K562 (cell line): ENCODE measurements around the gene SRF. TPM values are rescaled to one million over a fixed set of nuclear protein-coding genes. Genes with fewer than 3 reads are reported as not detected.
A peak's percentile ranks its signal among the peaks of the same experiment; 100 is the strongest.

ENCODE experiments used
- CCNT2 ChIP-seq: IDR thresholded peaks from 2 replicates; pipeline ENCODE4 v1.6.1; 2011; ENCODE audit warnings: borderline replicate concordance, low read depth, mild to moderate bottlenecking, moderate library complexity, mixed read lengths, low read length; ENCODE audit not compliant: insufficient read length; ENCODE audit errors: extremely low read depth
- CXXC5 ChIP-seq: fragments of 250-450 bp; sonication (Bioruptor Pico); IDR thresholded peaks from 2 replicates; pipeline ENCODE4 v1.8.0; 2022; ENCODE audit warnings: inconsistent platforms, mild to moderate bottlenecking, moderate library complexity
- HCFC1 ChIP-seq: IDR thresholded peaks from 2 replicates; pipeline ENCODE4 v1.6.1; 2012; ENCODE audit warnings: low read depth, low read length, improper control_type of control experiment
- HDAC1 ChIP-seq, 2 experiments: fragments of 450-650 bp; IDR thresholded peaks; 2 replicates each; pipeline ENCODE4 v1.6.1; 2016 to 2017; ENCODE audit warnings: inconsistent platforms in 1 of 2, mild to moderate bottlenecking in 1 of 2, moderate library complexity in 1 of 2
- NR3C1 ChIP-seq: sonication (generic); formaldehyde crosslinking; IDR thresholded peaks from 2 replicates; pipeline ENCODE4 v1.8.1; 2022; ENCODE audit warnings: missing genetic modification reagents
- RBM34 ChIP-seq: fragments of 200-400 bp; formaldehyde crosslinking; IDR thresholded peaks from 2 replicates; pipeline ENCODE4 v1.6.1; 2018; ENCODE audit warnings: low read length, borderline replicate concordance; ENCODE audit not compliant: insufficient read depth
- TBP ChIP-seq: optimal IDR thresholded peaks from 2 replicates; pipeline ENCODE3; 2011; ENCODE audit warnings: low read depth, low read length, improper control_type of control experiment
- TEAD4 ChIP-seq, 2 experiments: sonication (generic) in 1 of 2; formaldehyde crosslinking in 1 of 2; IDR thresholded peaks; 2 replicates each; pipeline versions ENCODE4 v1.6.1 to v1.8.0; 2012 to 2022; ENCODE audit warnings: borderline replicate concordance in 1 of 2, inconsistent platforms in 1 of 2, low read length in 1 of 2, mild to moderate bottlenecking in 1 of 2, missing genetic modification reagents in 1 of 2
- TSC22D4 ChIP-seq: fragments of 450-650 bp; IDR thresholded peaks from 2 replicates; pipeline ENCODE4 v1.6.1; 2016; ENCODE audit warnings: missing genetic modification characterization, missing biosample characterization, control low read depth
- ZBTB11 ChIP-seq, 3 experiments: fragments of 200-800 bp in 1 of 3; fragments of 250-450 bp in 1 of 3; fragments of 450-650 bp in 1 of 3; sonication (Bioruptor Pico) in 1 of 3; sonication (Bioruptor generic) in 1 of 3; formaldehyde crosslinking in 1 of 3; IDR thresholded peaks; 2 replicates each; pipeline versions ENCODE4 v1.6.1 to v1.8.0; 2016 to 2022; ENCODE audit warnings: mild to moderate bottlenecking in 2 of 3, missing genetic modification characterization in 2 of 3, missing compliant biosample characterization in 1 of 3, moderate library complexity in 1 of 3
- ZNF232 ChIP-seq: sonication (generic); formaldehyde crosslinking; IDR thresholded peaks from 2 replicates; pipeline ENCODE4 v1.8.0; 2022; ENCODE audit warnings: mild to moderate bottlenecking, missing genetic modification reagents
- ZNF282 ChIP-seq: sonication (generic); formaldehyde crosslinking; IDR thresholded peaks from 2 replicates; pipeline ENCODE4 v1.8.1; 2023; ENCODE audit warnings: missing genetic modification reagents
- ZNF511 ChIP-seq: sonication (generic); formaldehyde crosslinking; IDR thresholded peaks from 2 replicates; pipeline ENCODE4 v1.8.0; 2022; ENCODE audit warnings: mild to moderate bottlenecking, missing genetic modification reagents
- polyA plus RNA-seq, 8 experiments: library from polyadenylated mRNA; depleted of rRNA in 4 of 8; stranded (reverse) in 5 of 8; unstranded in 3 of 8; fragments of >200 nt; fragmentation: Nextera tagmentation in 2 of 8; fragmentation: Illumina TruSeq in 1 of 8; extraction: Ambion mirVana in 2 of 8; extraction: Trizol in 1 of 8; gene quantifications; 2 replicates each; pipeline versions ENCODE4 v1.2.1 to v1.2.3, GENCODE V29; 2011 to 2014; ENCODE audit warnings: inconsistent platforms in 1 of 8, missing spikeins in 1 of 8
- total RNA-seq, 7 experiments: library from RNA; depleted of rRNA in 6 of 7; stranded (reverse); fragments of >200 nt in 6 of 7; fragmentation: Illumina TruSeq in 2 of 7; extraction: Trizol in 2 of 7; gene quantifications; 2 replicates each; pipeline versions ENCODE4 v1.2.1 to v1.2.3, GENCODE V29; 2011 to 2021; ENCODE audit warnings: low replicate concordance in 1 of 7
- TF ChIP-seq, protein P1 (sequence below): IDR thresholded peaks from 2 replicates; pipeline ENCODE4 v1.6.1; 2012; ENCODE audit warnings: low read depth, low read length, improper control_type of control experiment, borderline replicate concordance
- TF ChIP-seq, protein P2 (sequence below): fragments of 450-650 bp; formaldehyde crosslinking; IDR thresholded peaks from 2 replicates; pipeline ENCODE4 v1.4.0; 2020; ENCODE audit warnings: mild to moderate bottlenecking, moderate library complexity
- TF ChIP-seq, protein P3 (sequence below): sonication (generic); formaldehyde crosslinking; IDR thresholded peaks from 2 replicates; pipeline ENCODE4 v1.5.0; 2020; ENCODE audit warnings: missing genetic modification reagents

Gene SRF
- total and polyA plus RNA-seq, 9 of the 15 experiments (the other 6 are each of a cell fraction or from before 2014, with no cell fraction given) = 2.5 to 37.0 (median 24.6) TPM

GRCh38 chr6:43181942-43182860, 11.1 kb downstream of the SRF start, which contains the start of gene CUL9 (continued):
- TF ChIP-seq HCFC1 (peak; percentile 81), TEAD4 (IDR thresholded peaks at IDR 0.05; ENCODE audit: low read length) (no peak), TEAD4 (CRISPR knock-in tag; IDR thresholded peaks at IDR 0.05; ENCODE audit: borderline replicate concordance) (peak; percentile 93; the same call in 1 of the 2 replicates), NR3C1 (CRISPR knock-in tag) (peak; percentile 80; the same call in 1 of the 2 replicates), CCNT2 (peak; percentile 94), CXXC5 (CRISPR knock-in tag) (peak; percentile 99), ZNF232 (CRISPR knock-in tag) (peak; percentile 91), TBP (no peak), HDAC1 (IDR thresholded peaks at IDR 0.05) (peak; percentile 21 to 90; a peak in 3 of 4 replicates), ZNF511 (peak; percentile 96; the same call in 1 of the 2 replicates), ZNF282 (CRISPR knock-in tag) (no peak), TSC22D4 (no peak), RBM34 (0 out of 2 replicates have a peak, but pooled peaks have one; percentile 31), ZBTB11 (CRISPR knock-in tag; IDR thresholded peaks at IDR 0.05) (peak in 1 of 3 experiments; percentile 82; a peak in 2 of 6 replicates)
- TF ChIP-seq, protein P1, sequence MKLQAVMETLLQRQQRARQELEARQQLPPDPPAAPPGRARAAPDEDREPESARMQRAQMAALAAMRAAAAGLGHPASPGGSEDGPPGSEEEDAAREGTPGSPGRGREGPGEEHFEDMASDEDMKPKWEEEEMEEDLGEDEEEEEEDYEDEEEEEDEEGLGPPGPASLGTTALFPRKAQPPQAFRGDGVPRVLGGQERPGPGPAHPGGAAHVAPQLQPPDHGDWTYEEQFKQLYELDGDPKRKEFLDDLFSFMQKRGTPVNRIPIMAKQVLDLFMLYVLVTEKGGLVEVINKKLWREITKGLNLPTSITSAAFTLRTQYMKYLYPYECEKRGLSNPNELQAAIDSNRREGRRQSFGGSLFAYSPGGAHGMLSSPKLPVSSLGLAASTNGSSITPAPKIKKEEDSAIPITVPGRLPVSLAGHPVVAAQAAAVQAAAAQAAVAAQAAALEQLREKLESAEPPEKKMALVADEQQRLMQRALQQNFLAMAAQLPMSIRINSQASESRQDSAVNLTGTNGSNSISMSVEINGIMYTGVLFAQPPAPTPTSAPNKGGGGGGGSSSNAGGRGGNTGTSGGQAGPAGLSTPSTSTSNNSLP = no peak
- TF ChIP-seq, protein P2, sequence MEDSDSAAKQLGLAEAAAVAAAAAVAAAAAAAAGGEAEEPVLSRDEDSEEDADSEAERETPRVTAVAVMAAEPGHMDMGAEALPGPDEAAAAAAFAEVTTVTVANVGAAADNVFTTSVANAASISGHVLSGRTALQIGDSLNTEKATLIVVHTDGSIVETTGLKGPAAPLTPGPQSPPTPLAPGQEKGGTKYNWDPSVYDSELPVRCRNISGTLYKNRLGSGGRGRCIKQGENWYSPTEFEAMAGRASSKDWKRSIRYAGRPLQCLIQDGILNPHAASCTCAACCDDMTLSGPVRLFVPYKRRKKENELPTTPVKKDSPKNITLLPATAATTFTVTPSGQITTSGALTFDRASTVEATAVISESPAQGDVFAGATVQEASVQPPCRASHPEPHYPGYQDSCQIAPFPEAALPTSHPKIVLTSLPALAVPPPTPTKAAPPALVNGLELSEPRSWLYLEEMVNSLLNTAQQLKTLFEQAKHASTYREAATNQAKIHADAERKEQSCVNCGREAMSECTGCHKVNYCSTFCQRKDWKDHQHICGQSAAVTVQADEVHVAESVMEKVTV (CRISPR knock-in tag) = no peak
- TF ChIP-seq, protein P3, sequence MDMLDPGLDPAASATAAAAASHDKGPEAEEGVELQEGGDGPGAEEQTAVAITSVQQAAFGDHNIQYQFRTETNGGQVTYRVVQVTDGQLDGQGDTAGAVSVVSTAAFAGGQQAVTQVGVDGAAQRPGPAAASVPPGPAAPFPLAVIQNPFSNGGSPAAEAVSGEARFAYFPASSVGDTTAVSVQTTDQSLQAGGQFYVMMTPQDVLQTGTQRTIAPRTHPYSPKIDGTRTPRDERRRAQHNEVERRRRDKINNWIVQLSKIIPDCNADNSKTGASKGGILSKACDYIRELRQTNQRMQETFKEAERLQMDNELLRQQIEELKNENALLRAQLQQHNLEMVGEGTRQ (CRISPR knock-in tag) = peak; percentile 73
